Transverse colon (tissue), 4 donors: Measurements from ENCODE around the gene FAM162A.

Experiments
- EP300 ChIP-seq: sonication (generic); formaldehyde crosslinking; IDR thresholded peaks from one replicate; pipeline ENCODE4 v1.6.1; 2017; ENCODE audit warnings: antibody characterized with exemption, low read depth
- POLR2A ChIP-seq: fragments of 450-650 bp; IDR thresholded peaks from one replicate; pipeline ENCODE4 v1.6.1; 2016; ENCODE audit warnings: antibody characterized with exemption, mild to moderate bottlenecking, moderate library complexity
- POLR2AphosphoS5 ChIP-seq, 3 donors: sonication (generic); formaldehyde crosslinking; IDR thresholded peaks; one replicate each; pipeline ENCODE4 v1.6.1; 2016; ENCODE audit warnings: antibody characterized with exemption in 3 of 3
- TF ChIP-seq, protein P1 (sequence below), 5 experiments: fragments of 200-600 bp in 3 of 5; fragments of 450-650 bp in 2 of 5; sonication (generic) in 3 of 5; IDR thresholded peaks; 1 replicate in 2 of 5; 2 replicates in 3 of 5; pipeline ENCODE4 v1.5.1; 2016 to 2017; ENCODE audit warnings: antibody characterized with exemption in 5 of 5, inconsistent platforms in 3 of 5, mild to moderate bottlenecking in 2 of 5, moderate library complexity in 1 of 5

- TF ChIP-seq, protein P1, sequence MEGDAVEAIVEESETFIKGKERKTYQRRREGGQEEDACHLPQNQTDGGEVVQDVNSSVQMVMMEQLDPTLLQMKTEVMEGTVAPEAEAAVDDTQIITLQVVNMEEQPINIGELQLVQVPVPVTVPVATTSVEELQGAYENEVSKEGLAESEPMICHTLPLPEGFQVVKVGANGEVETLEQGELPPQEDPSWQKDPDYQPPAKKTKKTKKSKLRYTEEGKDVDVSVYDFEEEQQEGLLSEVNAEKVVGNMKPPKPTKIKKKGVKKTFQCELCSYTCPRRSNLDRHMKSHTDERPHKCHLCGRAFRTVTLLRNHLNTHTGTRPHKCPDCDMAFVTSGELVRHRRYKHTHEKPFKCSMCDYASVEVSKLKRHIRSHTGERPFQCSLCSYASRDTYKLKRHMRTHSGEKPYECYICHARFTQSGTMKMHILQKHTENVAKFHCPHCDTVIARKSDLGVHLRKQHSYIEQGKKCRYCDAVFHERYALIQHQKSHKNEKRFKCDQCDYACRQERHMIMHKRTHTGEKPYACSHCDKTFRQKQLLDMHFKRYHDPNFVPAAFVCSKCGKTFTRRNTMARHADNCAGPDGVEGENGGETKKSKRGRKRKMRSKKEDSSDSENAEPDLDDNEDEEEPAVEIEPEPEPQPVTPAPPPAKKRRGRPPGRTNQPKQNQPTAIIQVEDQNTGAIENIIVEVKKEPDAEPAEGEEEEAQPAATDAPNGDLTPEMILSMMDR (IDR thresholded peaks at IDR 0.05) = no peak
- TF ChIP-seq POLR2AphosphoS5 (IDR thresholded peaks at IDR 0.05) (no peak), POLR2A (no peak), EP300 (no peak)
Observed at GRCh38 chr3:122355612-122356011, 28.4 kb upstream of the FAM162A start.
